SU-DHL-6 (cell line): ENCODE data around the gene LDLRAD3.

Source experiments
- H2AFZ ChIP-seq: fragments of 200-600 bp; sonication (generic); 2 replicates; pipeline ENCODE4 v1.6.1; 2014; ENCODE audit warnings: low read depth, mild to moderate bottlenecking, moderate library complexity, mixed read lengths, antibody characterized with exemption, low read length; ENCODE audit not compliant: severe bottlenecking
- H3F3A ChIP-seq: fragments of 200-600 bp; shearing (Covaris generic); 2 replicates; pipeline ENCODE4 v1.6.0; 2016; ENCODE audit warnings: antibody characterized with exemption, mild to moderate bottlenecking; ENCODE audit not compliant: insufficient read depth
- H3K27ac ChIP-seq: fragments of 200-600 bp; sonication (generic); 2 replicates; pipeline ENCODE4 v1.5.1; 2016; ENCODE audit warnings: low read depth, mild to moderate bottlenecking, low read length, moderate library complexity, mixed read lengths
- H3K27me3 ChIP-seq: fragments of 200-600 bp; sonication (generic), shearing (Covaris generic); 2 replicates; pipeline ENCODE4 v1.6.0; 2014; ENCODE audit warnings: mild to moderate bottlenecking, low read length
- H3K36me3 ChIP-seq: fragments of 200-600 bp; sonication (generic); 2 replicates; pipeline ENCODE4 v1.6.1; 2014; ENCODE audit warnings: mild to moderate bottlenecking, low read length, mixed read lengths
- H3K4me2 ChIP-seq: fragments of 300-600, 200-600 bp; shearing (Covaris generic), sonication (generic); 2 replicates; pipeline ENCODE4 v1.6.0; 2014; ENCODE audit warnings: low read length, low read depth, mild to moderate bottlenecking; ENCODE audit not compliant: poor library complexity, severe bottlenecking
- H3K4me3 ChIP-seq: fragments of 200-600 bp; sonication (generic); 2 replicates; pipeline ENCODE4 v1.5.1; 2014; ENCODE audit warnings: antibody characterized with exemption, low read length, mild to moderate bottlenecking, mixed read lengths; ENCODE audit not compliant: insufficient read depth, poor library complexity, severe bottlenecking
- H3K79me2 ChIP-seq: fragments of 200-600 bp; sonication (generic); 2 replicates; pipeline ENCODE4 v1.6.1; 2014; ENCODE audit warnings: mild to moderate bottlenecking, low read length, moderate library complexity; ENCODE audit not compliant: insufficient read depth
- H3K9ac ChIP-seq: fragments of 200-600 bp; sonication (generic); 2 replicates; pipeline ENCODE4 v1.7.0; 2014; ENCODE audit warnings: mild to moderate bottlenecking, low read length
- H3K9me2 ChIP-seq: fragments of 200-600 bp; sonication (generic); replicated peaks from 2 replicates; pipeline ENCODE4 v1.6.1; 2014; ENCODE audit warnings: low read length; ENCODE audit not compliant: insufficient read depth
- H3K9me3 ChIP-seq: fragments of 200-600 bp; sonication (generic); 2 replicates; pipeline ENCODE4 v1.6.1; 2014; ENCODE audit warnings: low read length, mixed read lengths; ENCODE audit not compliant: insufficient read depth
- H4K20me1 ChIP-seq: fragments of 200-600 bp; sonication (generic); 2 replicates; pipeline ENCODE4 v1.6.1; 2014; ENCODE audit warnings: low read depth, mild to moderate bottlenecking, antibody characterized with exemption, low read length, moderate library complexity, mixed read lengths
- CTCF ChIP-seq: fragments of 200-600 bp; sonication (generic); IDR thresholded peaks from one replicate; pipeline ENCODE4 v1.5.1; 2017; ENCODE audit warnings: antibody characterized with exemption, mild to moderate bottlenecking, low read length, moderate library complexity; ENCODE audit not compliant: insufficient read depth, poor library complexity, severe bottlenecking
- EZH2phosphoT487 ChIP-seq: fragments of 200-600 bp; sonication (generic), shearing (Covaris generic); conservative IDR thresholded peaks from 2 replicates; pipeline ENCODE4 v1.6.1; 2018; ENCODE audit warnings: mild to moderate bottlenecking, antibody characterized with exemption, low read length, moderate library complexity, mixed read lengths

LDLRAD3 gene

DNA sequence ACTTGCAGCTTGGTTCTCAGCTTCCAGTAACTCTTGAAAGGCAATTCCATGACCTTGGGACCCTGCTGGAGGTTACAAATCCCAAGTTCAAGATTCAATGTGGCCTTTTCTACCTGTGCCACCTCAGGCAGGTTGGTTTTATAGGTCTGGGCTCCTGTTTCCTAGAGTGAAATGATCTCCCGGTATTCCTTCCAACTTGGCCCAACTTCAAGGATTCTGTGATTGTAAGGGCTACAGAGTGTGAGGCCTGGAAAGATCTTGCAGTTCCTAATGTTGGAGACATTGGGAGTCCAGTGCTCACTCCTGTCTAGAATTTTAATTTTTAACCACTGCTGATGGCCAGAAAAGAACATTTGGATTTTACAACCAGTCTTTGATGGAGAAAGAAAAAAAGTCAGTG lies 91.6 kb downstream of the LDLRAD3 start:
- no peak overlapping the region for H3K27ac ChIP-seq
- no peak overlapping the region for H3K4me3 ChIP-seq
- H3K36me3 ChIP-seq, result no peaks in the 10 kb centered on the region
- no peak overlapping the region for H2AFZ ChIP-seq
- H3K79me2 ChIP-seq, result no peaks in the 10 kb centered on the region
- no peaks in the 10 kb centered on the region for H3K9me3 ChIP-seq
- no peaks in the 10 kb centered on the region for H3K9me2 ChIP-seq
- TF ChIP-seq CTCF (no peak), EZH2phosphoT487 (no peak)
- no peaks in the 10 kb centered on the region for H4K20me1 ChIP-seq
- H3K27me3 ChIP-seq, result no peaks in the 10 kb centered on the region
- no peaks in the 10 kb centered on the region for H3F3A ChIP-seq
- H3K9ac ChIP-seq, result no peak overlapping the region
- H3K4me2 ChIP-seq, result no peak overlapping the region

DNA sequence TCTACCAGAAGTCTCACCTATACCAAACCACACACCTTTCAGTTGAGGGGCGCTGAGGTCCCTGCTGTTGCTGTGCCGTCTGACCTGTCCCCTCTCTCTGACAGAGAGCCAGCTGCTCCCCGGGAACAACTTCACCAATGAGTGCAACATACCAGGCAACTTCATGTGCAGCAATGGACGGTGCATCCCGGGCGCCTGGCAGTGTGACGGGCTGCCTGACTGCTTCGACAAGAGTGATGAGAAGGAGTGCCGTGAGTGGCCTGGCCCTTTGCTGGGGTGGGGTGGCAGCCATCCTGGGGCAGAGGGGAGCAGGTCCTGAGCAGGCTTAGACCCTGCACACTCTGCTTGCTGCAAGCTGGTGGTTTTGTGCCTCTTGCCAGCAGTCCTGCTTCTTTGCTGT lies 92.1 kb downstream of the LDLRAD3 start:
- Histone ChIP-seq H4K20me1 (no peaks in the 10 kb centered on the region), H3K79me2 (no peaks in the 10 kb centered on the region), H3K27ac (no peak overlapping the region), H3K9ac (no peak overlapping the region), H3K9me3 (no peaks in the 10 kb centered on the region), H3K4me2 (no peak overlapping the region), H3K36me3 (no peaks in the 10 kb centered on the region), H3K27me3 (no peaks in the 10 kb centered on the region), H3K9me2 (no peaks in the 10 kb centered on the region), H3F3A (no peaks in the 10 kb centered on the region), H3K4me3 (no peak overlapping the region), H2AFZ (no peak overlapping the region)
- TF ChIP-seq EZH2phosphoT487 (no peak), CTCF (no peak)

DNA sequence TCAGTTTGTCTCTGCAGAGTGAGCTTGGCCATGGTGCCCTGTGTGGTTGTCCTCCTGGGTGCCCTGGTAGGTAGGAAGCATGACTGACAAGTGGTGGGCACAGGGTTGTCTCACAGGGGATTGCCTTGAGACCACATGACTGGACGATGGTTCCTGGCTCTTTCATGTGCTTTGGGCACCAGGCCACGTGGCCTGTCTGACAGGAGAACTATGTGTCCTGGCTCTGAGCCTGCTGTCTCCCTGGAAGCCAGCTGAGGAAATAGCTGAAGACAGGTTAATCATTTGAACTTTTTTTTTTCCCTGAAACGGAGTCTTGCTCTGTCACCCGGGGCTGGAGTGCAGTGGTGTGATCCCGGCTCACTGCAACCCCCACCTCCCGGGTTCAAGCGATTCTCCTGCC lies 93.2 kb downstream of the LDLRAD3 start:
- Histone ChIP-seq H3K9me3 (no peaks in the 10 kb centered on the region), H3K79me2 (no peaks in the 10 kb centered on the region), H2AFZ (no peak overlapping the region), H3K9ac (no peak overlapping the region), H3K27ac (no peak overlapping the region), H3K4me3 (no peak overlapping the region), H4K20me1 (no peaks in the 10 kb centered on the region), H3F3A (no peaks in the 10 kb centered on the region), H3K27me3 (no peaks in the 10 kb centered on the region), H3K36me3 (no peaks in the 10 kb centered on the region), H3K4me2 (no peak overlapping the region), H3K9me2 (no peaks in the 10 kb centered on the region)
- no peak for TF ChIP-seq EZH2phosphoT487
- no peak for TF ChIP-seq CTCF

DNA sequence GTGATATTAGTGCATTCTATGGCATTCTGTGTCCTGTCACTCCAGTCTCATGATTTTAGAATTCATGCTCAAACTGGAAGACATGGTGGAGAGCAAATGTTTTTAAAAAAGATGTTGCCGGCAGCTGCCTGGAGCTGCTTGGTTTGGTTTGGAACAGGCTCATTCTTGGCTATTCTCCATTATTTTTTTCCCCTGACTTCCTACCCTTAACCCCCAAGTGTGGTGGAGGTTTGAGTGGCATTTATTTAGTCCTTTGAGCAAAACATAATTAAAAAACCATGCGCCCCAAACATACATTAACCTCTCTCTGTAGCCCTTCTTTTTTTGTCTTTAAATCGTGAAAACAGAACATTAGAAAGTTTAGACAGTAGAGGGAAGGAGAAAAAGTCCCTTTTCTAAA lies 94.7 kb downstream of the LDLRAD3 start:
- Histone ChIP-seq H3F3A (no peaks in the 10 kb centered on the region), H3K9ac (no peak overlapping the region), H3K27ac (no peak overlapping the region), H3K9me2 (no peaks in the 10 kb centered on the region), H2AFZ (no peak overlapping the region), H3K9me3 (no peaks in the 10 kb centered on the region), H3K79me2 (no peaks in the 10 kb centered on the region), H4K20me1 (no peaks in the 10 kb centered on the region), H3K4me3 (no peak overlapping the region), H3K4me2 (no peak overlapping the region), H3K27me3 (no peaks in the 10 kb centered on the region), H3K36me3 (no peaks in the 10 kb centered on the region)
- TF ChIP-seq CTCF, result no peak
- no peak for TF ChIP-seq EZH2phosphoT487
